SK-N-SH treated with all-trans-retinoic acid at 6 μM for 48 hours (cell line): ENCODE measurements around the gene DDX11.
"Not testable (repeated sequence)": the region's sequence is repeated elsewhere in the genome, so short reads cannot be mapped to it uniquely, and the experiment has no call there.

Experiments used
- ATAC-seq: fragments of 200-7000 bp; cut with Tn5 transposase; 3 replicates; pipeline ENCODE4 v1.9.1; 2020; ENCODE audit warnings: mild to moderate bottlenecking, moderate library complexity
- BACH2 ChIP-seq: fragments of 250-450 bp; sonication (Bioruptor Pico); IDR thresholded peaks from 2 replicates; pipeline ENCODE4 v1.9.0; 2021; ENCODE audit warnings: mild to moderate bottlenecking, borderline replicate concordance
- CREB5 ChIP-seq: fragments of 250-450 bp; sonication (Bioruptor Pico); IDR thresholded peaks from 2 replicates; pipeline ENCODE4 v1.5.1; 2020; ENCODE audit warnings: low read depth, mild to moderate bottlenecking, moderate library complexity
- ESRRG ChIP-seq: fragments of 250-450 bp; sonication (Bioruptor Pico); IDR thresholded peaks from 2 replicates; pipeline ENCODE4 v1.6.1; 2021; ENCODE audit warnings: mild to moderate bottlenecking
- PATZ1 ChIP-seq: fragments of 250-450 bp; sonication (Bioruptor Pico); IDR thresholded peaks from 2 replicates; pipeline ENCODE4 v1.8.0; 2020; ENCODE audit warnings: mild to moderate bottlenecking, moderate library complexity, borderline replicate concordance
- POU6F1 ChIP-seq: fragments of 250-450 bp; sonication (Bioruptor Pico); IDR thresholded peaks from 2 replicates; pipeline ENCODE4 v1.8.0; 2021; ENCODE audit warnings: low read depth, mild to moderate bottlenecking, moderate library complexity, borderline replicate concordance
- PPARA ChIP-seq: fragments of 250-450 bp; sonication (Bioruptor Pico); IDR thresholded peaks from 2 replicates; pipeline ENCODE4 v1.5.0; 2020; ENCODE audit warnings: mild to moderate bottlenecking, borderline replicate concordance
- TCF4 ChIP-seq: fragments of 250-450 bp; sonication (Bioruptor Pico); IDR thresholded peaks from 2 replicates; pipeline ENCODE4 v1.8.0; 2021; ENCODE audit warnings: mild to moderate bottlenecking, moderate library complexity, borderline replicate concordance
- TOX ChIP-seq: fragments of 250-450 bp; sonication (Bioruptor Pico); IDR thresholded peaks from 2 replicates; pipeline ENCODE4 v1.8.0; 2021; ENCODE audit warnings: mild to moderate bottlenecking, moderate library complexity, borderline replicate concordance
- ZFP3 ChIP-seq: fragments of 250-450 bp; sonication (Bioruptor Pico); IDR thresholded peaks from 2 replicates; pipeline ENCODE4 v1.5.0; 2020; ENCODE audit warnings: mild to moderate bottlenecking, moderate library complexity
- ZNF8 ChIP-seq: fragments of 450-650 bp; formaldehyde crosslinking; IDR thresholded peaks from 2 replicates; pipeline ENCODE4 v1.5.0; 2020; ENCODE audit warnings: mild to moderate bottlenecking, moderate library complexity

Gene DDX11

GRCh38 chr12:31057671-31058070 lies 16.0 kb upstream of the DDX11 start:
- no peak for ATAC-seq

GRCh38 chr12:31066196-31066595 lies 7.5 kb upstream of the DDX11 start:
- ATAC-seq, result not testable (repeated sequence)

More at GRCh38 chr12:31057671-31058070, 16.0 kb upstream of the DDX11 start:
- TF ChIP-seq ESRRG (CRISPR knock-in tag), result no peak
- TF ChIP-seq POU6F1 (CRISPR knock-in tag), result no peak
- no peak for TF ChIP-seq PATZ1 (CRISPR knock-in tag)
- TF ChIP-seq ZNF8, result no peak
- no peak for TF ChIP-seq ZFP3 (CRISPR knock-in tag)
- no peak for TF ChIP-seq CREB5
- no peak for TF ChIP-seq PPARA
- no peak for TF ChIP-seq BACH2
- no peak for TF ChIP-seq TOX (CRISPR knock-in tag)
- no peak for TF ChIP-seq TCF4 (CRISPR knock-in tag)

- not testable (repeated sequence) for ATAC-seq
Measured at GRCh38 chr12:31067656-31068055, 6.0 kb upstream of the DDX11 start.

- ATAC-seq, result not testable (repeated sequence)
Measured at GRCh38 chr12:31070971-31071740, 2.5 kb upstream of the DDX11 start.

- ATAC-seq, result peak; percentile 2
Measured at GRCh38 chr12:31072962-31073361, 698 bp upstream of the DDX11 start.

- peak; percentile 66 for ATAC-seq
Measured at GRCh38 chr12:31074333-31074874, 744 bp downstream of the DDX11 start.

GRCh38 chr12:31076150-31076549 lies 2.5 kb downstream of the DDX11 start:
- ATAC-seq, result not testable (repeated sequence)

GRCh38 chr12:31077095-31077494 lies 3.4 kb downstream of the DDX11 start:
- not testable (repeated sequence) for ATAC-seq

GRCh38 chr12:31077998-31078397 lies 4.3 kb downstream of the DDX11 start:
- not testable (repeated sequence) for ATAC-seq

- not testable (repeated sequence) for ATAC-seq
Measured at GRCh38 chr12:31079421-31079820, 5.8 kb downstream of the DDX11 start.

GRCh38 chr12:31080221-31080620 lies 6.6 kb downstream of the DDX11 start:
- peak; percentile 38 for ATAC-seq

GRCh38 chr12:31081274-31081673 lies 7.6 kb downstream of the DDX11 start:
- not testable (repeated sequence) for ATAC-seq

- ATAC-seq, result not testable (repeated sequence)
Measured at GRCh38 chr12:31084241-31084640, 10.6 kb downstream of the DDX11 start.

GRCh38 chr12:31086032-31086431 lies 12.4 kb downstream of the DDX11 start:
- ATAC-seq, result not testable (repeated sequence)

GRCh38 chr12:31087486-31087885 lies 13.8 kb downstream of the DDX11 start:
- not testable (repeated sequence) for ATAC-seq

- not testable (repeated sequence) for ATAC-seq
Measured at GRCh38 chr12:31087956-31088355, 14.3 kb downstream of the DDX11 start.
